ENCODE data around the gene PFDN1. TPM values are rescaled to one million over a fixed set of nuclear protein-coding genes. Genes with fewer than 3 reads are reported as not detected.

The PFDN1 gene
- total and polyA plus RNA-seq, 12 donors = 49.1 to 194 (median 86.8) TPM

DNA sequence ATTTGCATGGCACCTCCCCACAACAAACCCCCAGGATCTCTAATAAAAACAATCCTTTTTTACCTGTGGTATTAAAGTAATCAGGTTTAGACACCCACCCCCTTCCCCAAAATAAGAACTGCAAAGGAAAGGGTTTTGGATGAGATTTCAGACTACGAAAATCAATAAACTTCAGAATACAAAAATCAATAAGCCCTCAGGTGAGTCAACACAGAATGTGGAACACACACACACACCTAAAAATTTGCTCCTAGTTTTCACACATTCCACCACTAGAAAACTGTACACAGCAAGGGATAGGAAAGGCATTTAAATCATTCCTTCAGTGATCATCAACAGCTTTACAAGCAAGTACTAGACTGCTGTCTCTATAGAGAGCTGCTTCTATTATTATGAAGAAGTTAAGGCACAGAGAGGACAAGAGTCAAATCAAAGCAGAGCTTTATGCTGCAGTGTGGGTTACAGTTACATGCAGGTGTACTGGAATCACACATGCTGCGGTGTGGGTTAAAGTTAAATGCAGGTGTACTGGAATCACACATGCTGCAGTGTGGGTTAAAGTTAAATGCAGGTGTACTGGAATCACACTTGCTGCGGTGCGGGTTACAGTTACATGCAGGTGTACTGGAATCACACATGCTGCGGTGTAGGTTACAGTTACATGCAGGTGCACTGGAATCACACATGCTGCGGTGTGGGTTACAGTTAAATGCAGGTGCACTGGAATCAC is 36.3 kb downstream of the PFDN1 start:
- no peak overlapping the region for H3K4me3 ChIP-seq
- TF ChIP-seq, protein P1, sequence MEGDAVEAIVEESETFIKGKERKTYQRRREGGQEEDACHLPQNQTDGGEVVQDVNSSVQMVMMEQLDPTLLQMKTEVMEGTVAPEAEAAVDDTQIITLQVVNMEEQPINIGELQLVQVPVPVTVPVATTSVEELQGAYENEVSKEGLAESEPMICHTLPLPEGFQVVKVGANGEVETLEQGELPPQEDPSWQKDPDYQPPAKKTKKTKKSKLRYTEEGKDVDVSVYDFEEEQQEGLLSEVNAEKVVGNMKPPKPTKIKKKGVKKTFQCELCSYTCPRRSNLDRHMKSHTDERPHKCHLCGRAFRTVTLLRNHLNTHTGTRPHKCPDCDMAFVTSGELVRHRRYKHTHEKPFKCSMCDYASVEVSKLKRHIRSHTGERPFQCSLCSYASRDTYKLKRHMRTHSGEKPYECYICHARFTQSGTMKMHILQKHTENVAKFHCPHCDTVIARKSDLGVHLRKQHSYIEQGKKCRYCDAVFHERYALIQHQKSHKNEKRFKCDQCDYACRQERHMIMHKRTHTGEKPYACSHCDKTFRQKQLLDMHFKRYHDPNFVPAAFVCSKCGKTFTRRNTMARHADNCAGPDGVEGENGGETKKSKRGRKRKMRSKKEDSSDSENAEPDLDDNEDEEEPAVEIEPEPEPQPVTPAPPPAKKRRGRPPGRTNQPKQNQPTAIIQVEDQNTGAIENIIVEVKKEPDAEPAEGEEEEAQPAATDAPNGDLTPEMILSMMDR (IDR thresholded peaks at IDR 0.05) = no peak
- TF ChIP-seq POLR2A (IDR thresholded peaks at IDR 0.05) = no peak
- H3K9me3 ChIP-seq (replicated peaks in 1 of 3) = no peaks in the 10 kb centered on the region
- DNase-seq = no peak
- WGBS, 4 donors = 83 to 96% (median 90%) methylated on average over 6 of the region's 6 CpGs
- intact Hi-C loops (cut with DNase I) = loop anchor here in 1 of 2 donors (5.0 kb wide), 1 partner anchor 66 kb away; no protein-coding TSS in a partner anchor
- no peaks in the 10 kb centered on the region for H3K27me3 ChIP-seq
- peaks cover 5 to 8% of the 10 kb centered on the region in 2 donors for H3K4me1 ChIP-seq (replicated peaks in 1 of 2)
- H3K27ac ChIP-seq = no peak overlapping the region
- H3K36me3 ChIP-seq (replicated peaks in 1 of 2) = no peaks in the 10 kb centered on the region

- 94 to 100% (median 97%) methylated on average over 1 of the region's 1 CpG for WGBS, 4 donors
- Histone ChIP-seq H3K27me3 (no peaks in the 10 kb centered on the region), H3K4me1 (replicated peaks in 1 of 2) (peaks cover 10 to 16% of the 10 kb centered on the region in 2 donors), H3K9me3 (replicated peaks in 1 of 3) (no peaks in the 10 kb centered on the region), H3K36me3 (replicated peaks in 1 of 2) (no peaks in the 10 kb centered on the region), H3K4me3 (no peak overlapping the region), H3K27ac (no peak overlapping the region)
- intact Hi-C loops (cut with DNase I) = loop anchor here in 1 of 2 donors (5.0 kb wide), 1 partner anchor 66 kb away; no protein-coding TSS in a partner anchor
- DNase-seq = no peak
- no peak for TF ChIP-seq POLR2A (IDR thresholded peaks at IDR 0.05)
- TF ChIP-seq, protein P1 (IDR thresholded peaks at IDR 0.05) = no peak
These were observed 37.1 kb downstream of the PFDN1 start for GRCh38 chr5:140265845-140266244.

- Histone ChIP-seq H3K4me3 (no peak overlapping the region), H3K27me3 (no peaks in the 10 kb centered on the region), H3K4me1 (replicated peaks in 1 of 2) (peaks cover 10 to 18% of the 10 kb centered on the region in 2 donors), H3K27ac (peak overlapping the region in 1 of 5 donors; percentile 85), H3K36me3 (replicated peaks in 1 of 2) (no peaks in the 10 kb centered on the region), H3K9me3 (replicated peaks in 1 of 3) (no peaks in the 10 kb centered on the region)
- no peak for DNase-seq
- TF ChIP-seq, protein P1 (IDR thresholded peaks at IDR 0.05) = no peak
- TF ChIP-seq POLR2A (IDR thresholded peaks at IDR 0.05) = no peak
- intact Hi-C loops (cut with DNase I) = no loop called here
- WGBS, 4 donors = 67 to 95% (median 94%) methylated on average over 3 of the region's 3 CpGs
These were observed 40.1 kb downstream of the PFDN1 start for GRCh38 chr5:140262839-140263238.

- no peak for DNase-seq
- TF ChIP-seq, protein P1 (IDR thresholded peaks at IDR 0.05) = no peak
- no peak for TF ChIP-seq POLR2A (IDR thresholded peaks at IDR 0.05)
- H3K27me3 ChIP-seq = no peaks in the 10 kb centered on the region
- intact Hi-C loops (cut with DNase I) = no loop called here
- no peaks in the 10 kb centered on the region for H3K9me3 ChIP-seq (replicated peaks in 1 of 3)
- no peaks in the 10 kb centered on the region for H3K36me3 ChIP-seq (replicated peaks in 1 of 2)
- H3K4me3 ChIP-seq = no peak overlapping the region
- peaks cover 10 to 18% of the 10 kb centered on the region in 2 donors for H3K4me1 ChIP-seq (replicated peaks in 1 of 2)
- 77 to 88% (median 84%) methylated on average over 3 of the region's 3 CpGs for WGBS, 4 donors
- peak overlapping the region in 4 of 5 donors; percentile 47 to 85 (median 72) for H3K27ac ChIP-seq
These were observed 40.7 kb downstream of the PFDN1 start for GRCh38 chr5:140262221-140262620.

Data from adrenal gland (tissue), 12 donors.